HG03439 (cell line): ENCODE measurements around the gene ITGA3.
"Not testable (repeated sequence)": the region's sequence is repeated elsewhere in the genome, so short reads cannot be mapped to it uniquely, and the experiment has no call there.

Experiments used
- ATAC-seq: cut with Tn5 transposase; IDR thresholded peaks from one replicate; pipeline ENCODE4 v1.9.1; 2021; ENCODE audit warnings: mild to moderate bottlenecking, moderate library complexity; ENCODE audit not compliant: unreplicated experiment

ITGA3 gene

DNA sequence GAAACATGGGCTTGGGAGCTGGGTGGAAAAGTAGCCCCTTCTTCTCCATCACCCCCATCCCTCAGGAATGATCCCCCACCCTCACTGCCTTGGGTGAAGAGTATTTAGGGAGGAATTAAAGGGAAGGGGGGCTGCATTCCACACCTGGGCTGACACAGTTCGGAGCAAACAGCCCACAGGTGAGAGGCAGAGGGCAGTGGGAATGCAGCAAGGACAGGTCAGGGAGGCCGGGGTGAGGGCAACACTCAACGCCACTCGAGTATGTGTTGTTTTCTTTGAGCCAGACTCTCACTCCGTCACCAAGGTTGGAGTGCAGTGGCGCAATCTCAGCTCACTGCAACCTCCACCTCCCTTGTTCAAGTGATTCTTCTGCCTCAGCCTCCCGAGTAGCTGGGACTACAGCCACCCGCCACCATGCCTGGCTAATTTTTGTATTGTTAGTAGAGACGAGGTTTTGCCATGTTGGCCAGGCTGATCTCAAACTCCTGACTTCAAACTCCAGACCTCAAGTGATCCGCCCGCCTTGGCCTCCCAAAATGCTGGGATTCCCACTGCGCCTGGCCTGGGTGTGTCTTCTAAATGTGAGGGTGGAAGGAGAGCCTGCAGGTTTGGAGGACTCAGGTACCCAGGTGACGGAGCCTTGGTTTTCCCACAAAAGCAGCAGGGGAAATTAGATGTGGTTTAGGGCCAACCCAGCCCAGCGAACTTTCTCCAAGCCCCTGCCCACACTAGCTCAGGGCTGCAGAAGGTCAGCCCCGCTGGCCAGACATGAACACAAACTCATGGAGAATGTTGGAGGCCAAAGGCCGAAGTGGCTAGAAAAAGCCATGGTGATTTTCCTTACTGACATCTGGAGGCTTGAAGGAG, 21.2 kb upstream of the ITGA3 start:
- ATAC-seq: no peak

DNA sequence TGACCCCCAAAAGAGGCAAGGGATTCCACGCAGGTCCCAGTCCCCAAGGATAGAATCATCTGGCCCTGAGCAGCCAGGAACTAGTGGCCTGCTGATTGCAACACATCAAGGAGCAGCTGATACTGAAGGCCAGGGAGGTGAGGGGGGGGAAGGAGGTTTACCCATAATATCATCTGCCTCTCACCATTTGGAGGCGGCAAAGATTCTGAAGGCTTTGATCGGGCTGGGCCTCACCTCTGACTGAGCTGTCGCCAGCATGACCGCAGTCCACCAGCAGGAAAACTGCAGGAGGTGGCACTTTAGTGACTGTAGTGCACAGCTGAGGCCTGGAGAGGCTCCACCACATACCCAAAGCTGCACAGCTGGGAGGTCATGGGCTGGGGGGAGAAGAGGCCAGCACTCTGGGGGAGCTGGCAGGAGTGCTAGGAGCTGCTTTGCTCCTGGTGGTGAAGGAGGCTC, 20.5 kb upstream of the ITGA3 start:
- ATAC-seq: no peak

DNA sequence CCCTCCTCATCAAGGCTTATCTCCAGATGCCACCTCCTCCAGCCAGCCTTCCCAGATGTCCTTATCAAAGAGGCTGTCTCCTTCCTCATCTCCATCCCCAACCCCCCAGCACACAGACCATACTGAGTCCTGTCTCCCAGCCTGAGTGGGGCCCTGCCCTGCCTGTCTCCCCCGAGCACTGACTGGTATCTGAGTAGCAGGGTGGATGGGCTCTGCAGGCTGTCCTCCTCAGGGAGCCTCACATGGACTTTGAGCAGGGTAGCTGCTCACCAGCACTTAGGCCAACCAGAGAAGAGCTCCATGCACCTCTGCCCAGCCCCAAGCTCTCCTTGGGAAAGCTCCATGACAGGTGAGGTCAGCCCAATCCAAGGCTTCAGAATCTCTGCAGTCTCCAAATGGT, 20.0 kb upstream of the ITGA3 start:
- no peak for ATAC-seq

DNA sequence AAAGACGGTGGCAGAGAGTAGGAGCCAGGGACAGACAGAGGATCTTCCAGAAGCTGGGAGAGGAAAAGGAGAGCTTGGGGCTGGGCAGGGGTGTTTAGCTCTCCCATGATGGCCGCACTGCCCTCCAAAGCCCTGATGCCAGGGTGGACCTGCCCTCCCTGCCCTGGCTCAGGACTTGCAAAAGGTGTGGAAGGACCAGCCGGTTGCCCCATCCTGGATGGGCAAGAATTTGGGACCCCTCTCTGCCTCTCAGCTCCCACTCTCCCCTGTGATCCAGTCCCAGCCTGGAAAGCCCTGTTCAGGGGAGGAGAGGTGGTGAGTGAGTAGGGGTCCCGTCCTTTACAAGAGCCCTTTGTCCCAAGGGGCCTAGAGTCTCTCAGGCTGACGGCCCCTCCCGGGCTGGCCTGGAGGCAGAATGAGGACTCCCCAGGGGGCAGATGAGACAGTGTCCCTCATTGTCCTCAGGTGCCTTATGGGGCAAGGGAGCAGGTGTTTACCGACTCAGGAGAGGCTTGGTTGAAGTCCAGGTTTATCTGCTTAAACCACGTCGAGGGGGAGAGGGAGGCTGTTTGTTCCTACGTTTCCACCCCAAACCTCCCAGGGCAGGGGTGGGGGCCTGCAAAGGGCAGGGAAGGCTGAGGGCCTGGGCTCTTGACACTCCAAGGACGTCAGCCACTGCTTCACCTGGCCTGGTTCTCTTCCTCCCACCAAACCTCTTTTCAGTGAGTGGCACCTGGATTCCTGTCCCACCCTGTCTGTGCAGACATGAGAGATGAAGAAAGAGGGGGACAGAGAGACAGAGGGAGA, 19.3 kb upstream of the ITGA3 start:
- ATAC-seq: no peak

DNA sequence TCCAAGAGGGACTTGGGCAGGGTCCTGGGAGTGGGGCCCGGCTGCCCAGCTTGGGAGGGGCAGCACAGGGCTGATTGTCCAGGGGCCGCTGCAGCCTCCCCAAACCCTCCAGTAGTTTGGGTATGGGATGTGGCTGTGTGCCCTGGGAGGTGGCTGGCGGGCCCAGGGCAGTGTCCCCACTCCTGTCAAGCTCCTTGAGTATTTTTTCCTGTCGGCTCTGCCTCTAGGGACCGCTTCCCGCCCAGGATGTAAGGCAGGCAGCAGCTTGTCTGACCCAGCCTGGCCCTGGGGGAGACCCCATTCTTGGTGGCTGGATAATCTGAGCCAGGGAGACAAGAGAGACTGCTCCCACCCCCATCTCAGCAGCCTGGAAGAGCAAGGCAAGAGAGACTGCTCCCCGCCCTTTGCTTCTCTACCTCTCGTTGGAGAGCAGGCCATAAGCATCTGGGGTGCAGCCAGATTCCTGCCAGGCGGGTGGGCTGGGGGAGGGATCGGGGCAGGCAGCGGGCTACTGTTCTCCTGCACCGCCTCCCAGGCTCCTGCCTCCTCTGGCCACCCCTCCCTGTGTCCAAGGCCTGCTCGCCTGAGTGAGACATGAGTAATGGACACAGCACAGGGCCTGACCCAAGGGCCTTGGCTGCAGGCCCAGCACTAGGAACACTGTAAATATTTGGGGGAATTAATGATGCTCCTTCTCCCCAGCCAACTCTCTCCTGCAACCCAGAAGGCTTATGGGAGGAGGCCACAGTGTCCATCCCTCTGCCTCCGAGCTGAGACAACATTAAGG, 18.4 kb upstream of the ITGA3 start:
- no peak for ATAC-seq

DNA sequence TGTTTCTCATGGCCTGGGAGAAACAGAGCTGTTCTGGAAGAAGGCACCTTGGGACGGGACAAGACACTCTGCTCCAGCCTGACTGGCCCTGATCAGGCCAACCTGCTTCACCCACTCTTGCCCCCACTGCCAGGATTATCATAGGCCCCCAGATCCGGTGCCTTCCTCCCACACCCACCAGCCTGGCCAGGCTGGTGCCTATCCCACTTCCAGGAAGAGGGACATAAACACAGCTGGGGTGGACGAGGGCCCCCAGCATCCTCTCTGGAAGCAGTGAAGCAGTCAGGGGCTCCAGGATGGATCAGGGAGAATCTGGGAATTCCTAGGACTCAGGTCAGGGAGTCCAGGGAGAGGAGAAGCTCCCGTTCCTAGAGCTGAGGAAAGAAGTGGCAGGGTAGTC, 16.9 kb upstream of the ITGA3 start:
- no peak for ATAC-seq

DNA sequence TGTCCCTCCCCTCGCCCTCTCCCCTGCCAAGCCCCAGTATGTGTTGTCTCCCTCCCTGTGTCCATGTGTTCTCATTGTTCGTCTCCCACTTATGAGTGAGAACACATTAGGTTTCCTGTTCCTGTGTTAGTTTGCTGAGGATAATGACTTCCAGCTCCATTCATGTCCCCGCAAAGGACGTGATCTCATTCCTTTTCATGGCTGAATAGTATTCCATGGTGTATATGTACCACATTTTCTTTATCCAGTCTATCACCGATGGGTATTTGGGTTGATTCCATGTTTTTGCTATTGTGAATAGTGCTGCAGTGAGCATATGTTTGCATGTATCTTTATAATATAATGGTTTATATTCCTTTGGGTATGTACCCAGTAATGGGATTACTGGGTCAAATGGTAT, 15.4 kb upstream of the ITGA3 start:
- not testable (repeated sequence) for ATAC-seq

DNA sequence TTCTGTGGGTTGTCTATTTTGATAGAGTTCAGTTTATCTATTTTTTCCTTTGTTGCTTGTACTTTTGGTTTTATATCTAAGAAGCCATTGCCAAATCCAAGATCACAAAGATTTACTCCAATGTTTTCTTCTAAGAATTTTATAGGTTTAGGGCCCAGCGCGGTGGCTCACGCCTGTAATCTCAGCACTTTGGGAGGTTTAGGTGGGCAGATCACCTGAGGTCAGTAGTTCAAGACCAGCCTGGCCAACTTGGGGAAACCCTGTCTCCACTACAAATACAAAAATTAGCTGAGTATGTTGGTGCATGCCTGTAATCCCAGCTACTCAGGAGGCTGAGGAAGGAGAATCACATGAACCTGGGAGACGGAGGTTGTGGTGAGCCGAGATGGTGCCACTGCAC, 13.7 kb upstream of the ITGA3 start:
- ATAC-seq: no peak

DNA sequence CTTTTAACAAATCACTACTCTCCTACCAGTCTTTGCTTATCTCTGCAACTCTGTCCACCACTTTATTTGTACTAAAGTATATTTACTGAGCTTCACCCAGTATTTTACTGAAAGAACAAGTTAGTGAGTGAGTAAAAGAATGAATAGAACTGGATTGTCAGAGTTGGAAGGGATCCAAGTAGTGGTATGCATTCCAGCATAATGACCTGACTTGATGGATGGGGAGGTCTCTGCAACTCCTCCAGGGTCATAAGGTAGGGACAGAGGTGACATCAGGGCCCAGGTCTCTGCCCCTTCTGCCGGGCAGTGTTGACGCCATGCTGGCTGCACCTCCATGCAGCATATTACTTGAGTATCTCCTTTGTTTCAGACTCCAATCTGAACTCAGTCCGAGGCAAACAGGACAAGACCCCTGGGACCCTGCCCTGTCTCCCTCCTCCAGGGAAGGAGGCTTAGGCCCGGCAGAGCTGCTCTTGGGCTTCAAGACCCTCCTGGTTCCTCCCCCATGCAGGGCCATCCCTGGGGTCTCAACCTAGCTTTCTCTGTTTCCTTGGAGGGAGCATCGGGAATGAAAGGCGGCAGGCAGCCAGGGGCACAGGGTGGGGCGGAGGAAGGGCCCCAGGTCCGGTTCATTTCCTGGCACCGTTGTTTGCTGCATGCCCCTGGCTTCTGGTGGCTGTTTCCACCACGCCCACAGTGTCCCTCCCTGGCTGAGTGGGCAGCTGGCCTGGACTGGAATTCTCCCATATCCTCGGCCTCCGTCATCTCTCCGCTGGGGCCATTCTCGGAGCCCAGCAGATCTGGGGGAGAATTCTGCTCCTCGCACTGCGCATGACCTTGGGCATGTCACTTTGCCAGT, 12.4 kb upstream of the ITGA3 start:
- no peak for ATAC-seq

DNA sequence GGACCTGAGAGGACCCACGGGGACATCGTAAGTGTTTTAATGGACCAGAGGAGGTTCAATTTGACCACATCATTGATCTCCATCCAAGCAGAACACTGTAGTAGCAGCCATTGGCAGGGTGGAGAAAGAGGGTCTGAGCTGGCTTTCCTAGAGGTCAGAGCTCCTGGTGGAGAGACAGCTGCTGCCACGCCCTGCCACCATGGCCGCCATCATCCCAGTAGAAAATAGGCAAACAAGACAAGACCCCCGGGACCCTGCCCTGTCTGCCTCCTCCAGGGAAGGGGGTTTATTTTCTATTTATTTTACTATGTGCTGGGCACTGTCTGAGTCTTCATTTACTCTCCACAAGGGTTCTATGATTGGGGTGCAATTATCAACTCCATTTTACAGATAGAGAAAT, 11.4 kb upstream of the ITGA3 start:
- no peak for ATAC-seq

DNA sequence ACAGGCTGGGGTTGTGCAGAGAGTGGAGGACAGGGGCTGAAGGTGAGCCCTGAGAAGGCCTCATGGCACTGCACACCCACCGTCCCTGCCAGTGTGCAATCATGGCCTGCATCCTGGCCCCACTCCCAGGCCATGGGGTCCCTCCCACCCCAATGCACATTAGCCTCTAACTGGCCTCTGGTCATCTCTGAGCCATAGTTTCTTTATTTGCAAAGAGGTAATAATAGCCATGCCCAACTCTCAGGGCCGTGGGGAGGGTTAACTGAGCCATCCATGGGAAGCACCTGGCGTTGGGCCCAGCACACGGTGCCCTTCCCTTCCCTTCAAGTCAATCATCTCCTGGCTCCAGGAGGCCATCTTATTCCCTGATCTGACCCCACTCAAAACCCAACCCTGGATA, 10.8 kb upstream of the ITGA3 start:
- no peak for ATAC-seq

DNA sequence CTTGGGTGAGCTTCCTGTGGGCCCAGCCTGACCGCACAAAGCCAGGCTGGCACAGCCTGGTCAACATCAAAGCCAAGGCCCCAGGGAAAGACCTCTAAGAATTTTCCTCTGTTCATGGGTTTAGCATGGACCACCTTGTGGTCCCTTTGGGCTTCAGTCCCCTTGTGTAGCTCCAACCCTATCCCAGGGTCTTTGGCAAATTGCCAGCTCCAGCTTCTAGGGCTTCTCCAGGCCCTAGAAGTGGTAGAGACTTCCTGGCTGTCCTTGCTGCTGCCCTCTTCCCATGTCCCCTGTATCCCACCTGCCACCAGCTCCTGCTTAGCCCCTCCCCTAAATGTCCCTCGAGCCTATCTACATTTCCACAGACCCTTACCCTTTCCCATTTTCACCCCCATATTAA, 9.7 kb upstream of the ITGA3 start:
- ATAC-seq: no peak

DNA sequence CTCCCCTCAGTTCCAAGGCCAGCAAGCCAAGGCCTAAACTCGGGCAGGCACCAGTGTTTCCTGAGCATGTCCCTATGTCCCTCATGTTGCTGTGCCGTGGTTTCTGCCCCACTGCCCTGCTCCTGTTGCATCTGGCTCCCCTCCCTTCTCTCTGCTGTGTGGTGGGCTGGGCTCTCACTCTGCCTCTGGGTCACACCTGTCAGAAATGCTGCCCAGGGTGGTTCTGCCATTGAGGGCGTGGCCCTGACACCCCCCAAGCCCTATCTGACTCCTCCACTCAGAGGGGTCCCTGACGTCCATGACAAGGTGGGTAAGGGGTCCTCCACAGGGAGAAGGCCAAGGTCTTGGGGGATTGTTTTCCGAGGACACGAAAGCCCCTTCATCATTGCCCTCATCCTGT, 9.2 kb upstream of the ITGA3 start:
- ATAC-seq: no peak

DNA sequence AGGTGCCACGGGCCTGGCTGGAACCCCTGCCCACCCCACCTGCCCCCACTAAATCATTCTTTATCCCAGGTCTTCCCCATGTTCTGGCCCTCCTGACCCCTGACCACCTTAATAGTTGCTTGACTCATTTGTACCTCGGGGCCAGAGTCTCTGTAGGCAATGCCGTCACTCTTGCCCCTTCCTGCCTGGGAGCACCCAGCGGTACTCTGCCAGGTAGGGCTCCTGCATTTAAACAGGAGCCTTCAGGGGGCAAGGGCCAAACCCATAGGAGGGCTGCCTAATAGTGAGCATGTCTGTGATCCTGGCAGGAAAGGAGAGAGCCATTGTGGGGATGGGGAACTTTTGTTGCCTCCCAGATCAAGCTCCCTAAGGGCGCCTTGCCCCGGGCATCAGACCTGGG, 8.8 kb upstream of the ITGA3 start:
- no peak for ATAC-seq

DNA sequence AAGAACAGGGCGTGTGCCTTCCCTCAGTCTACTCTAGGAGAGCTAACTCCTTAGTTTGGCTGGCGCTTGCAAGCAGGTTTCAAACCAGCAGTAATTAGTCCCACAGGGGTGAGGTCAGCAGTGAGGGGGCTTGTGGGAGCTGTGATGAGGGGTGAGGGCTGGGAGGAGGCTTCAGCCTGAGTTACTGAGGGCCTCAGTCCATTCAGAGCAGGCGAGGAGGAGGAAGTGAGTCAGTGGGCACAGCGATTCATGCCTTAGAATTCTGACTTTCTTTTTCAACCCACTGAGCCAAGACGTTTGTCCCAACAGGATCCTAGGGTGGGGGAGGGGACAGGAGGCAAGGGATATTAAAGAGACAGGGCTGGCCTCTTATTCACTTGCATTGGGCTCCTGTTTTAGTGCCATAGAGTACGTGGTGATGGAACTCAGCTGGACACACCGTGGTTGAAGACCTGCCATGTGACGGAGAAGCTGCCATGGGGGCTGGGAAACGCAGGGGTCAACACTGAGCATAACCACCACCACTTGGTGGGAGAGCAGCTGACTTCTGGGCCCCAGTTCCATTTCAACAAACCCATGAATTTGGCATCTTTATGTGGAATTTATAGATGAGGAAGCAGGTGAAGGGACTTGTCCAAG, 8.3 kb upstream of the ITGA3 start:
- ATAC-seq: no peak

DNA sequence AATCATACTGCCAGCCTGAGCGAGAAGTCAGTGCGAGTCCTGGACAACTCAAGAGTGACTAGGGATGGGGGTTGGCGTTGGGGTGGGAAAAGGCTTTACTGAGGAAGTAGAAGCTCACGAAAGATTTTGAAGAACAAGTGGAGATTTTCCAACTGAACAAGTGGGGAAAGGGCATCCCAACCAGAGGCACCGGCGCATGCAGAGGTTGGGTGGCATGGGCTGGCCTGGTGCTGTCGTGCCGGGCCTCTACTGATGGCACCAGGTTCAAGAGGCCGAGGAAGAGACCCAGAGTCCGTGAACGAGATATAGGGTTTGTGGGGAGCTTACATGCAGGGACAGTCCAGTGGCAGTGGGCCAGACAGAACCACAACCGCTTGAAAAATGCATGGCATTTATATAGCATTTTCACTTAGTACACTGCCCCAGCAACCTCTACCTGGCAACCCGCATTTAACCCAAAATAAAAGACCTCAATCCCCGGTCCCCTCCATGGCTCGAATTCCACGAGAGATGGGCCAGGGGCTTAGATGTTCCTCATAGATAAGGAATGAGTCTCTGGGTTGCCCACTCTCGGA, 7.7 kb upstream of the ITGA3 start:
- ATAC-seq: no peak

DNA sequence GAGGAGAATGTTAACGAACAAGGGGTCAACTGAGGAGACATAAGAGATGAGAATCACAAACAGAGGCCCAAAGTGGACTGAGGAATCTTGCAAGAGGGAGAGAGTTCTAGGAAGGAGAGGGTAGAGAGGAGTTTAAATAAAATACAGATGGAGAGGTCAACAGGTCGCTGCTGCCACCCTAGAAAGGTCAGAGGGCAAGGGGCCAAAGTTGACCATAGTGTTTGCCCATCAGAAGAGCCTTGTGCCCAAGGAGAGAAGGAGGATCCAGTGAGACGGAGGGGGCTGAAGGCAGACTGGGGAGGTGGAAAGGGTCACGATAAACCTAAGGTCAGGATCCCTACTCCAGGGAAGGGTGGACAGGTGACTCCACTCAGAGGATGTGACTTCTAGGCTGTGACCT, 6.9 kb upstream of the ITGA3 start:
- ATAC-seq: no peak

DNA sequence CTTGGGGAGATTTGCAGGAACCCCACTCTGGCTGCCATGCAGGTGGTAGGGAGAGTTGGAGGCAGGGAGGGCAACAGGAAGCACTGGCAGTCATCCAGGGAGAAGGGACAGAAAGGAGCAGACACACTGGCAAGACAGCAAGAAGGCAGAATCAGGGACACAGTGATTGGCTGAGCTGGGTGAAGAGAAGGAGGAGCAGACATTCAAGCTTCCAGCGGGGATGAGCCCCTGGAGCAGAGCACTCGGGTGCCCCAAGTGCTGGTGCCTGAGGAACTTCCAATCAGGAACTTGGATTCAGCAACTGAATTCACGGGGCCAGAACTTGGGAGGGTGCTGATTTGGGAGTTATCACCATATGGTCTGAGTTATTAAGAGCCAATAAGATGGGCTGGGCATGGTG, 6.3 kb upstream of the ITGA3 start:
- ATAC-seq: no peak

DNA sequence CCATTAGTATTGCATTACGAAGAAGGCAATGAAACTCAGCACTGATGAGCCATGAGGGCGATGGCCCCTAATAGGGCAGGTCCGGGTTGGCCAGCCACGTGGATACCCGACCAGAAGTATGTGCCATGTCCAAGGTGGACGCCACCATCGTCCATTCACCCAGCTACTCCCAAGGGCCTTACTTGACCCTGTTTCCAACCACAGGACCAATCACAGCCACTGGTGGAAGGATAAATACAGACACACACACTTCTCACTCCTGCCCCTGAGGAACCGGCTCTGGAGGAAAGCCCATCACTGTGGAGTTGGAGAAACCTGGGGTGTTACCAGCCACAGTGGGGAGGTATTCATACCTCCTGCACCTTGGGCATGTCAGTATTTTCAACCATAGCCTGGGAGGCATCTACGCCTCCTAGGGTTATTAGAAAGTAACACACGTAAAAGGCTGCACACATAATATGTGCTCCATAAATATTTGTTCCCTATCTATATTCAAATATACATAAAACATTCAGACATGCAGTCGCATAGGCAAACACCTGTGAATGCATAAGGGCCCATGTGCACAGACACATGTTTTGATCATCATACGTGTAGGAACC, 5.4 kb upstream of the ITGA3 start:
- ATAC-seq: no peak
